ENCODE measurements around the gene ZDHHC5.
A peak's percentile ranks its signal among the peaks of the same experiment; 100 is the strongest.
"Not testable (repeated sequence)": the region's sequence is repeated elsewhere in the genome, so short reads cannot be mapped to it uniquely, and the experiment has no call there.

Gene ZDHHC5

DNA sequence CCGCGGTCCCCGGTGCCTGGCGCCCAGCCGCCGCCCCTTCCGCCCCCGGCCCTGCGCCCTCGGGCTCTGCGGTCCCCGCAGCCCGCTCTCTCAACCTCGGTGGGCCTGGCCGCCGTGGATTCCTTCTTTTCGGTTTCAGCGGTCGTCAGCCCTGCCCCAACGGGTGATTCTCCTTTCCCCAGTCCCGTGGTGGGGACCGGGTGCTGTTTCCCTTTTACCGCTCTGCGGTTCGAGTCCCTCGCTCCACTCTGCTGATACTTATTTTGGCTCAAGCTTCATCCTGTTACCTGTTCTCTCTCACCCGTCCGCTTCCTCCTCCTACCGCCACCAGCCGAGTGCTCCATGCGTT, 494 bp downstream of the ZDHHC5 start:
- H3K9me3 ChIP-seq: no peaks in the 10 kb centered on the region
- H3K4me1 ChIP-seq: no peaks in the 10 kb centered on the region
- TF ChIP-seq, protein P1, sequence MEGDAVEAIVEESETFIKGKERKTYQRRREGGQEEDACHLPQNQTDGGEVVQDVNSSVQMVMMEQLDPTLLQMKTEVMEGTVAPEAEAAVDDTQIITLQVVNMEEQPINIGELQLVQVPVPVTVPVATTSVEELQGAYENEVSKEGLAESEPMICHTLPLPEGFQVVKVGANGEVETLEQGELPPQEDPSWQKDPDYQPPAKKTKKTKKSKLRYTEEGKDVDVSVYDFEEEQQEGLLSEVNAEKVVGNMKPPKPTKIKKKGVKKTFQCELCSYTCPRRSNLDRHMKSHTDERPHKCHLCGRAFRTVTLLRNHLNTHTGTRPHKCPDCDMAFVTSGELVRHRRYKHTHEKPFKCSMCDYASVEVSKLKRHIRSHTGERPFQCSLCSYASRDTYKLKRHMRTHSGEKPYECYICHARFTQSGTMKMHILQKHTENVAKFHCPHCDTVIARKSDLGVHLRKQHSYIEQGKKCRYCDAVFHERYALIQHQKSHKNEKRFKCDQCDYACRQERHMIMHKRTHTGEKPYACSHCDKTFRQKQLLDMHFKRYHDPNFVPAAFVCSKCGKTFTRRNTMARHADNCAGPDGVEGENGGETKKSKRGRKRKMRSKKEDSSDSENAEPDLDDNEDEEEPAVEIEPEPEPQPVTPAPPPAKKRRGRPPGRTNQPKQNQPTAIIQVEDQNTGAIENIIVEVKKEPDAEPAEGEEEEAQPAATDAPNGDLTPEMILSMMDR (IDR thresholded peaks at IDR 0.05; ENCODE audit: low read depth, low read length): no peak
- no peaks in the 10 kb centered on the region for H3K27me3 ChIP-seq
- H3K36me3 ChIP-seq: peaks cover 13% of the 10 kb centered on the region
- peak overlapping the region; percentile 89 for H3K4me3 ChIP-seq (ENCODE audit: low read depth, low read length)
- DNase-seq: no peak

DNA sequence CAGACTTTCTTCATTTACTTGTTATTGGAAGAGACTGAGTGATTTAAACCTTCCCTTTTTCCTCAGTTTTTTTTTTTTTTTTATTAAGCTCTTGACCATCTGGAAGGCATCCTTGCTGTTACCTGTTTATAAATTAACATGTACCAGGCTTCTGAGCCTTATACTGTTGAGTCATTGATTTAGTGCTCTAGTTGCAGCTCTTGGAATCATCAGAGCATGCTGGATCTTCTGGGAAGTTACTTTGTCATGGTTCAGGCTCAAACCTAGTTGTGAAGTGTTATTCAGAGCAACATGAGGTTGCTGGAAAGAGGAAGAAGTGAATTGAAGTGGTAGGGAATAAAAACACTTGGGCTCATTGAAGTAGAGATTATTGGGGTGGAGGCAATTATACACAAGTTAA, 6.3 kb downstream of the ZDHHC5 start:
- peaks cover 13% of the 10 kb centered on the region for H3K36me3 ChIP-seq
- DNase-seq: no peak
- H3K4me1 ChIP-seq: no peaks in the 10 kb centered on the region
- no peaks in the 10 kb centered on the region for H3K9me3 ChIP-seq
- no peaks in the 10 kb centered on the region for H3K27me3 ChIP-seq
- TF ChIP-seq, protein P1 (IDR thresholded peaks at IDR 0.05; ENCODE audit: low read depth, low read length): no peak
- no peak overlapping the region for H3K4me3 ChIP-seq (ENCODE audit: low read depth, low read length)

DNA sequence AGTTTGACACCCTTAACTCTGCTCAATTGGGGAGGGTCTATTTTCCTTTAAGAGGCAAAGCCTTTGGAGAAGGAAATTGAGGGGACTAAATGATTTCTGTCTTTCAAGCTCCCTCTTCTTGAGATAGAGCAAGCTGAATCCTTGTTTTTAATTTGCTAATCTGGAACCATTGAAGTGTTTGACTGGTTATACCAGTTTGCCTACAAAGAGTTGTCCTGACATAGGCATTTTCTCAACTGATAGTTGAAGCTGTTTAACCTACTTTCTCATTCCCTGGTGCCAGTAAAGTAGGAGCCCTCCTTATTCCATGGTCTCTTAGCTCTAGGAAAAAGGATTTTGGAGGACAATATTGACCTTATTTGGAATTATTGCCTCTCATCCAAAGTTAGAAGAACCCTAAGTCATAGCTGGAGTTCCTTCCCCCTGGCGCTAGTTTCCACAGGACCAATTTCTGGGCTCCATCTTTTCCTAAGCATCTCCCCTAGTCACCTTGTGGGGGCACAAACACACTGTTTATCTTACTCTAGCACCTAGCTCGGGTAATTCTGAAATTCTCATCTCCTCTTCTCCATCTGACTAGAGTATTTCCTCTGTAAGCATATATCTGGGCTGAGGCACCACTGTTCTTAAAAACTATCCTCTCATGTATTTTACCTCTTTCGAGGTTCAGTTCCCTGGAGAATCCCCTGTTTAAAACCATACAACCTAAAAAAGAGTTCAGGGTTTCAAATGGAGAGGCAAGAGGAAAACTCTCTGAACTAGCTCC, 7.4 kb downstream of the ZDHHC5 start:
- DNase-seq: no peak
- Histone ChIP-seq H3K9me3 (no peaks in the 10 kb centered on the region), H3K4me1 (no peaks in the 10 kb centered on the region), H3K4me3 (ENCODE audit: low read depth, low read length) (no peak overlapping the region), H3K27me3 (no peaks in the 10 kb centered on the region), H3K36me3 (peaks cover 13% of the 10 kb centered on the region)
- TF ChIP-seq, protein P1 (IDR thresholded peaks at IDR 0.05; ENCODE audit: low read depth, low read length): no peak

DNA sequence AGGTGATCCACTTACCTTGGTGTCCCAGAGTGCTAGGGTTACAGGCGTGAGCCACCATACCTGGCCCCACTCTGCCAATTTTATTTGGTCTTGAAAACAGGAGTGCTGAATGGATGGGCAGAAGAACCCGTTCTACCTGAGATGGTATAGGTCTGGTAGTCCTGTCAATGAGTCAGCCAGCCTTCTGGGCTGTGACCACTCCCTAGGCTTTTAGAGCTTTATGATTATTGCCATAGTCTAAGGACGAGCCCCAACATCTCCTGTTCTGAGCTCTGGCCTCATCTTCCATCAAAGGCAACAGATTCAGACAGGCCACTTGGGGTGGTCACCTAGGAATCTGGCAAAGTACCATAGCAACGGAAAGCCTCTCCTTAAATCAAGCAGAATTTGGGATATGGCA, 11.5 kb downstream of the ZDHHC5 start:
- no peaks in the 10 kb centered on the region for H3K9me3 ChIP-seq
- DNase-seq: no peak
- no peaks in the 10 kb centered on the region for H3K36me3 ChIP-seq
- no peaks in the 10 kb centered on the region for H3K4me1 ChIP-seq
- no peaks in the 10 kb centered on the region for H3K27me3 ChIP-seq
- TF ChIP-seq, protein P1 (IDR thresholded peaks at IDR 0.05; ENCODE audit: low read depth, low read length): no peak
- H3K4me3 ChIP-seq (ENCODE audit: low read depth, low read length): no peak overlapping the region

DNA sequence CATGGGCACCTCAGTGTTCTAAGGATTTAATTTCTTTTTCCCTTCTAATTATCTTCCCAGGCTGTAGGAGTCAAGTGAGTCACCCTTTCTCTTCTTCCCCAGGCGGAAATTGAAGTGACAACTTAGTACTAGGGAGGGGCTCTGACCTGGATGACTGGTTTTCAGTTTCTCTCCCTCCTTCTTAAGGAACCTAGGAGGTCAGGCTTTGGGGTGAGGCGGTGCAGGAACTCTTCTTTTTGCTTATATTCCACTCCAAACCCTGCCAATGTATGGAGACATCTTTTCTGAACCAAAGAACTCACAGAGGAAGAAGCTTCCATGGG, 12.6 kb downstream of the ZDHHC5 start:
- TF ChIP-seq, protein P1 (IDR thresholded peaks at IDR 0.05; ENCODE audit: low read depth, low read length): no peak
- Histone ChIP-seq H3K4me3 (ENCODE audit: low read depth, low read length) (no peak overlapping the region), H3K36me3 (no peaks in the 10 kb centered on the region; the same call in 1 of the 2 replicates), H3K27me3 (no peaks in the 10 kb centered on the region), H3K9me3 (no peaks in the 10 kb centered on the region), H3K4me1 (no peaks in the 10 kb centered on the region)
- no peak for DNase-seq

DNA sequence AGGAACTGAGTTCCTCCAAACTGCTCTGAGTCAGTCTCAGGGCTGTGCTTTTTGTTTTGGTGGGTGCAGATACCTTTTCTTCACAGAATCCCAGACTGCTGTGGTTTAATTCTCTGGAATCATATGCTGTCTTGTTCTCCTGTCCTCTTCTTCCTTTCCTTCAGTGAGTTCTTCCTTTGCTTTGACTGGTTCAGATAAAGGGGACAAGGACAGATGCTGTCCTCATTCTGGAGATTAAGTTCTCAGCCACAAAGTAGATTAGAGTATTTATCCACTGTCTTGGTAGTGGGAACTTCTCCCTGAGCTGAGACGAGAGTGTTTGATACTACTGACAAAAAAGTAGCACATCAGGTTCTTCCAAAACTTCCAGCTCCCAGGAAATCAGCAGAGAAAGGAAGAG, 13.3 kb downstream of the ZDHHC5 start:
- DNase-seq: no peak
- no peaks in the 10 kb centered on the region for H3K27me3 ChIP-seq
- TF ChIP-seq, protein P1 (IDR thresholded peaks at IDR 0.05; ENCODE audit: low read depth, low read length): no peak
- no peaks in the 10 kb centered on the region for H3K4me1 ChIP-seq
- no peaks in the 10 kb centered on the region for H3K9me3 ChIP-seq
- H3K36me3 ChIP-seq: no peaks in the 10 kb centered on the region; the same call in 1 of the 2 replicates
- no peak overlapping the region for H3K4me3 ChIP-seq (ENCODE audit: low read depth, low read length)

DNA sequence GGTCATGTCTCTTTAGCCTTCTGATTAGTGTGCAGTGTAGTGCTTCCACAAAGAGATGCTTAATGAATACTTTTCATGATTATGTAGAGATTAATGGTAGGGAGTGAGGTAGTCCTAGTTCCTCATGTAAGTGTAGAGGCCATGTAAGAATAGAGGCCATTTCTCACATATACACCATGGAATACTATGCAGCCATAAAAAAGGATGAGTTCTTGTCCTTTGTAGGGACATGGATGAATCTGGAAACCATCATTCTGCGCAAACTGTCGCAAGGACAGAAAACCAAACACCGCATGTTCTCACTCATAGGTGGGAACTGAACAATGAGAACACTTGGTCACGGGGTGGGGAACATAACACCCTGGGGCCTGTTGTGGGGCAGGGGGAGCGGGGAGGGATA, 22.6 kb downstream of the ZDHHC5 start:
- DNase-seq; H3K4me3 ChIP-seq (ENCODE audit: low read depth, low read length); H3K4me1 ChIP-seq; H3K27me3 ChIP-seq; H3K9me3 ChIP-seq: not testable (repeated sequence)
- H3K36me3 ChIP-seq: peaks cover 20% of the 10 kb centered on the region
